HPDE6-E6E7 (cell line): Measurements from ENCODE around the gene NUDT9.
"Not testable (repeated sequence)": the region's sequence is repeated elsewhere in the genome, so short reads cannot be mapped to it uniquely, and the experiment has no call there.

ENCODE experiments used
- DNase-seq: peaks from one replicate; pipeline ENCODE4 v3.0.0; 2011; ENCODE audit warnings: missing footprints; ENCODE audit errors: extremely low spot score

NUDT9 gene

GRCh38 chr4:87461281-87461700 is 38.9 kb downstream of the NUDT9 start:
- DNase-seq = peak; percentile 14

GRCh38 chr4:87462102-87462501 is 39.7 kb downstream of the NUDT9 start:
- no peak for DNase-seq

- DNase-seq = peak; percentile 4
These were observed 43.5 kb downstream of the NUDT9 start for GRCh38 chr4:87465739-87466366.

GRCh38 chr4:87469390-87469789 is 47.0 kb downstream of the NUDT9 start:
- DNase-seq = no peak

GRCh38 chr4:87476934-87477333 is 54.6 kb downstream of the NUDT9 start:
- no peak for DNase-seq

- DNase-seq = no peak
These were observed 56.4 kb downstream of the NUDT9 start for GRCh38 chr4:87478732-87479250.

- DNase-seq = no peak
These were observed 59.0 kb downstream of the NUDT9 start for GRCh38 chr4:87481377-87481776.

GRCh38 chr4:87483247-87483646 is 60.9 kb downstream of the NUDT9 start:
- DNase-seq = not testable (repeated sequence)

- DNase-seq = not testable (repeated sequence)
These were observed 66.3 kb downstream of the NUDT9 start for GRCh38 chr4:87488666-87489065.

GRCh38 chr4:87489678-87490077 is 67.3 kb downstream of the NUDT9 start:
- DNase-seq = no peak

GRCh38 chr4:87490664-87491369 is 68.4 kb downstream of the NUDT9 start:
- DNase-seq = no peak

GRCh38 chr4:87491436-87491835 is 69.1 kb downstream of the NUDT9 start:
- no peak for DNase-seq

- DNase-seq = not testable (repeated sequence)
These were observed 69.5 kb downstream of the NUDT9 start for GRCh38 chr4:87491851-87492250.

- DNase-seq = no peak
These were observed 70.7 kb downstream of the NUDT9 start for GRCh38 chr4:87493115-87493514.

- no peak for DNase-seq
These were observed 74.8 kb downstream of the NUDT9 start for GRCh38 chr4:87497159-87497558.

GRCh38 chr4:87497578-87497977 is 75.2 kb downstream of the NUDT9 start:
- no peak for DNase-seq

GRCh38 chr4:87498446-87498900 is 76.1 kb downstream of the NUDT9 start:
- DNase-seq = no peak

GRCh38 chr4:87499403-87500091 is 77.2 kb downstream of the NUDT9 start:
- DNase-seq = no peak

- DNase-seq = no peak
These were observed 77.7 kb downstream of the NUDT9 start for GRCh38 chr4:87500092-87500462.

- DNase-seq = no peak
These were observed 80.3 kb downstream of the NUDT9 start for GRCh38 chr4:87502580-87503238.

- no peak for DNase-seq
These were observed 83.5 kb downstream of the NUDT9 start for GRCh38 chr4:87505862-87506261.
